SJSA1 (cell line): Measurements from ENCODE around the gene DGLUCY. TPM values are rescaled to one million over a fixed set of nuclear protein-coding genes. Genes with fewer than 3 reads are reported as not detected.
A peak's percentile ranks its signal among the peaks of the same experiment; 100 is the strongest.

Source experiments
- DNase-seq, 2 experiments: peaks; one replicate each; pipeline ENCODE4 v3.0.0-alpha.2; 2015 to 2020; ENCODE audit warnings: low spot score in 2 of 2, low read depth in 1 of 2
- H3K27ac ChIP-seq: fragments of 250-450 bp; sonication (Bioruptor Pico); 2 replicates; pipeline ENCODE4 v1.5.1; 2020; ENCODE audit warnings: mild to moderate bottlenecking, moderate library complexity
- H3K27me3 ChIP-seq: fragments of 250-450 bp; sonication (Bioruptor Pico); replicated peaks from 2 replicates; pipeline ENCODE4 v1.5.1; 2020; ENCODE audit warnings: mild to moderate bottlenecking, moderate library complexity
- H3K36me3 ChIP-seq: fragments of 250-450 bp; sonication (Bioruptor Pico); 2 replicates; pipeline ENCODE4 v1.5.1; 2020; ENCODE audit warnings: mild to moderate bottlenecking
- H3K4me1 ChIP-seq: fragments of 250-450 bp; sonication (Bioruptor Pico); replicated peaks from 2 replicates; pipeline ENCODE4 v1.6.1; 2021; ENCODE audit warnings: mild to moderate bottlenecking
- H3K4me3 ChIP-seq: fragments of 250-450 bp; sonication (Bioruptor Pico); 2 replicates; pipeline ENCODE4 v1.5.1; 2020; ENCODE audit warnings: mild to moderate bottlenecking
- H3K9me3 ChIP-seq: fragments of 250-450 bp; sonication (Bioruptor Pico); replicated peaks from 2 replicates; pipeline ENCODE4 v1.5.1; 2020; ENCODE audit warnings: mild to moderate bottlenecking
- total RNA-seq: library from RNA; depleted of rRNA; stranded (reverse); fragments of >200 nt; shearing (Covaris generic); gene quantifications from 2 replicates; pipeline ENCODE4 v1.2.3, GENCODE V29; 2014

DGLUCY gene
- total RNA-seq, 1 experiment from 2014 or later: 11.8 TPM

DNA sequence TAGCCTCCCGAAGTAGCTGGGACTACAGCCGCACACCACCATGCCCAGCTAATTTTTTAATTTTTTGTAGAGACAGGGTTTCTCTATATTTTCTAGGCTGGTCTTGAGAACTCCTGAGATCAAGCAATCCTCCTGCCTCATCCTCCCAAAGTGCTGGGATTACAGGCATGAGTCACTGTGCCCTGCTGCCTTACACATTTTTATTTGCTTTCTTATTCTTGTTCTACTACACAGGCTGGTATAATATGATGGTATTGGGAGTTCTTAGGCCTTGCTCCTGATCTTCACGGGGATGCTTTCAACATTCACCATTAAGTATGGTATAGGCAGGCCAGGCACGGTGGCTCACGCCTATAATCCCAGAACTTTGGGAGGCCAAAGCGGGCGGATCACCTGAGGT is 21.2 kb downstream of the DGLUCY start:
- no peaks in the 10 kb centered on the region for H3K9me3 ChIP-seq
- H3K4me1 ChIP-seq: no peaks in the 10 kb centered on the region
- H3K4me3 ChIP-seq: no peak overlapping the region
- no peak for DNase-seq
- H3K27me3 ChIP-seq: no peaks in the 10 kb centered on the region
- H3K27ac ChIP-seq: no peak overlapping the region
- 0 out of 2 replicates have a peak, but pooled peaks cover 2% of the 10 kb centered on the region for H3K36me3 ChIP-seq

DNA sequence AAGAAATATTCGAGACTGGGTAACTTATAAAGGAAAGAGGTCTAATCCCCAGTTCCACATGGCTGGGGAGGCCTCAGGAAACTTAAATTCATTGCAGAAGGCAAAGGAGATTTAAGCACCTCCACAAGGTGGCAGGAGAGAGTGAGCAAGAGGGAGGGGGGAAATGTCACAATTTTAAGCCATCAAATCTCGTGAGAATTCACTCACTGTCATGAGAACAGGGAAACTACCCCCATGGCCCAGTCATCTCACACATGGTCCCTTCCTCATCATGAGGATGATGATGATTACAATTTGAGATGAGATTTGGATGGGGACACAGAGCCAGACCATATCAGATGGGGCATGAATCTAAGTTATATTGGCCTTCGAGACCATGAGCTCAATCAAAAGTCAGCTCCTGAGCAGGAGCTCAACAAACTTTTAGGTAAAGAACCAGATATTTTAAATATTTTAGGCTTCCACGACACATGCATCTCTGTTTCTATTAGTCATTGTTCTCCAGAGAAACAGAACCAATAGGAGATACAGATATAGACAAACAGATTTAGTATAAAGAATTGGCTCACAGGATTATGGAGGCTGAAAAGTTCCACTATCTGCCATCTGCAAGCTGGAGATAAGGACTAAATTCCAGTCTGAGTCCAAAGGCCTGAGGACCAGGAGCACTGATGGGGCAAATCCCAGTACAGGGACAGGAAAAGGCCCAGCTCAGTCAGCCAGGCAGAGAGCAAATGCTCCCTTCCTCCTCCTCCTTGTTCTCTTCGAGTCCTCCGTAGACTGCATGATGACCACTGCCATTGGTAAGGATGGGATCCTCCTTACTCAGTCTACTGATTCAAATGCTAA is 24.9 kb downstream of the DGLUCY start:
- H3K4me1 ChIP-seq: no peaks in the 10 kb centered on the region
- no peak overlapping the region for H3K27ac ChIP-seq
- H3K9me3 ChIP-seq: no peaks in the 10 kb centered on the region
- DNase-seq: peak in 1 of 2 experiments; percentile 23
- no peak overlapping the region for H3K4me3 ChIP-seq
- H3K36me3 ChIP-seq: no peaks in the 10 kb centered on the region
- no peaks in the 10 kb centered on the region for H3K27me3 ChIP-seq

DNA sequence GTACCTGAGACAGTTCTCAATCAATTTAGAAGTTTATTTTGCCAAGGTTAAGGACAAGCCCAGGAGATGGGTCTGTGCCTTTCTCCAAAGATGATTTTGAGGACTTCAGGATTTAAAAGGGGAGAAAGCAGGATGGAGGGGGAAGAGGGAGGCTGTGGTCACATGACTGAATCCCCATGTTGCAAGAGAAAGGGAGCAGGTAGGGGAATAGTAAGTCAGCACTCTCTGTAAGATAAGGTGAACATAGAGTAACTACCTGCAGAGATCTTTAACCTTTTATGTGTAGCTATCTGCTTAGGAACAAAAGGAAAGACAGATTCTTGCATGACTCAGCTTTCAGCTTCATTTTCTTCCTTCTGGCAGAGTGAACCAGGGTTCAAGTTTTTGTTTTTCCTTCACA is 25.9 kb downstream of the DGLUCY start:
- Histone ChIP-seq H3K9me3 (no peaks in the 10 kb centered on the region), H3K27me3 (no peaks in the 10 kb centered on the region), H3K27ac (no peak overlapping the region), H3K4me3 (no peak overlapping the region), H3K36me3 (no peaks in the 10 kb centered on the region), H3K4me1 (peaks cover 3% of the 10 kb centered on the region; the same call in 1 of the 2 replicates)
- no peak for DNase-seq

DNA sequence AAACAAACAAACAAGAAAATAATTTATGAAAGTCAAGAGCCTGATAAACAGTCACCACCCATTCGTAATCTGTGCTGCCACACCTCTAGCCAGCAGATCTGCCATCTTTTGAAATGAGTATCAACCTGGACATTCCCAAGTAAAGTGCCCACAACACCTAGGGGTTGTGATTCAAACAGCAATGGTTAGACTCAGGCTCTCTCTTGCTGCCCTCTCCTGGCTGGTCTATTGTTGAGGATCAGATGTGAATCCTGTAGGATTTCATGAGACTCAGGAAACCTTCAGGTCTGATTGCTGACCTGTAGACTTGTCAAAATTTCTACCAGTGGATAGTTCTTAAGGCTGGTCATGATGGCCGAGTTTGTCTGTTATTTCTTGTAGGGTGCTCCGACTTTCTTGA is 26.8 kb downstream of the DGLUCY start:
- H3K4me1 ChIP-seq: peaks cover 3% of the 10 kb centered on the region; the same call in 1 of the 2 replicates
- no peak for DNase-seq
- H3K27ac ChIP-seq: no peak overlapping the region
- no peaks in the 10 kb centered on the region for H3K9me3 ChIP-seq
- H3K4me3 ChIP-seq: no peak overlapping the region
- H3K27me3 ChIP-seq: no peaks in the 10 kb centered on the region
- peaks cover 6% of the 10 kb centered on the region for H3K36me3 ChIP-seq

DNA sequence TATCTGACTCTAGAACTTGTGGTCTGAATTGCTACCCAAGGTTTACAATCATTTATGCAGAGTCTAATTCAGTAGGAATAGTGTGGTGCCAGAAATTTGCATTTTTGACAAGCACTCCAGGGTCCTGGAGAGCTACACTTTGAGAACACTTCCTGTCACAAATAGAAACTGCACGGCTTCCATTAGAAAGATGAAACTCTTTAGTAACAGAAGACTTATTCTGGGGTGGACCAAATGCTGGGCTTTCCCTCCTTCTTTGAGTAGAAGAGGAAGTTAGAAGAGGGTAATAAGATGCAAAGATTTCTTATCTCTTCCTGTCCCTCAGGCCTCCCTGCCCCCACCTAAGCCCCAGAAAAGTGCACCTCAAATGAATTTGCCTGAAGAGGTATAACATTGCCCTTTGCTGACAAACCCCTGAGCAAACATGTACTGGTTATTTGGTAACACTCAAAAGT is 28.4 kb downstream of the DGLUCY start:
- DNase-seq: no peak
- no peak overlapping the region for H3K27ac ChIP-seq
- no peaks in the 10 kb centered on the region for H3K27me3 ChIP-seq
- peaks cover 3% of the 10 kb centered on the region; the same call in 1 of the 2 replicates for H3K4me1 ChIP-seq
- H3K4me3 ChIP-seq: no peak overlapping the region
- H3K36me3 ChIP-seq: peaks cover 8% of the 10 kb centered on the region
- H3K9me3 ChIP-seq: no peaks in the 10 kb centered on the region

DNA sequence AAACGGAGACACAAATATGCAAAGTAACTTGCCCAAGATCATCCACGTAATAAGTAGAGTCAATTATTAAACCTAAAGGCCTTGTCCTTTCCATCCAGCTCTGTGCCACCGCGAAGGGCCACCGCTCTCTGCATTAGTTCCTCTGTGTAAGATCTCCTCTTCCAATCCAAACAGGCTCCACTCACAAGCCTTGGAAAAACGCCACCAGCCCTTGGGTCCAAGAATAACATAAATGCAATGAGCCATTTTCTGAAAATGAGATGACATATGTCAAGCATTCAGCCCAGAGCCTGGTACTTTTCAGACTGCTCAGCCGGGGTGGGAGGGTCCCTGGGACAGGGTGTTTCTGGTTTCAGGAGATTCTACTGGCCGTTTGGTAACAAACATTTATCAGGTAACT is 30.0 kb downstream of the DGLUCY start:
- H3K27ac ChIP-seq: no peak overlapping the region
- H3K4me3 ChIP-seq: no peak overlapping the region
- H3K4me1 ChIP-seq: peaks cover 3% of the 10 kb centered on the region; the same call in 1 of the 2 replicates
- H3K9me3 ChIP-seq: no peaks in the 10 kb centered on the region
- peaks cover 8% of the 10 kb centered on the region for H3K36me3 ChIP-seq
- no peak for DNase-seq
- no peaks in the 10 kb centered on the region for H3K27me3 ChIP-seq

DNA sequence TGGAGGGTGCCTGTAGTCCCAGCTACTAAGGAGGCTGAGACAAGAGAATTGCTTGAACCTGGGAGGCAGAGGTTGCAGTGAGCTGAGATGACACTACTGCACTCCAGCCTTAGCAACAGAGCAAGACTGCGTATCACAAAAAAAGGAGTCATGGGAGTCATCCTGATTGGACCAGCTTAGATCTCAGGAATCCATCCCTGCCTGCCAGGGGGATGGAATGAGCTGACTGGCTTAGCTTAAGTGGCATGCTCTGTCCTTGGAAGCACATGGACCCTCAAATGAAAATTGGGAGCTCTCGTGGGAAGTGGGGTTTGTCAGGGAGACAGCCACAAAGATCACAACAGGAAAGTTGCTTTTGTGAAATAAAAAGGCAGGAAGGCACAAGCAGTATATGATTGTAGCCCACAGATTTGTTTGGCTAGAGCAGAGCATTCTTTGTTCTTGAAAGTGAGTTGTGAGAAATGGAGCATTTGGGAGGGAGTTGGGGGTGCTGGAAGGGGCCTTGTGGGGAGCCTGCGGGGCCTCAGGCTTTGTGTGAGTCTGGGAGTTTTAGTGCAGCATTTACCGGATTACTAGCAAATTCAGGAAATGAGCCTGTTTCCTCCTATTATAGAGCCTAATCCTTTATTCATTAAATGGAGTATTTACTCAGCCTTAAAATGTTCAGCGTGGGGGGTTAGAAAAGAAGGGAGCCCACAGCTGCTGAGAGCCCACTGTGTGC is 30.7 kb downstream of the DGLUCY start:
- Histone ChIP-seq H3K27me3 (no peaks in the 10 kb centered on the region), H3K36me3 (peaks cover 8% of the 10 kb centered on the region), H3K4me1 (peaks cover 8% of the 10 kb centered on the region), H3K27ac (no peak overlapping the region), H3K9me3 (no peaks in the 10 kb centered on the region), H3K4me3 (no peak overlapping the region)
- no peak for DNase-seq

DNA sequence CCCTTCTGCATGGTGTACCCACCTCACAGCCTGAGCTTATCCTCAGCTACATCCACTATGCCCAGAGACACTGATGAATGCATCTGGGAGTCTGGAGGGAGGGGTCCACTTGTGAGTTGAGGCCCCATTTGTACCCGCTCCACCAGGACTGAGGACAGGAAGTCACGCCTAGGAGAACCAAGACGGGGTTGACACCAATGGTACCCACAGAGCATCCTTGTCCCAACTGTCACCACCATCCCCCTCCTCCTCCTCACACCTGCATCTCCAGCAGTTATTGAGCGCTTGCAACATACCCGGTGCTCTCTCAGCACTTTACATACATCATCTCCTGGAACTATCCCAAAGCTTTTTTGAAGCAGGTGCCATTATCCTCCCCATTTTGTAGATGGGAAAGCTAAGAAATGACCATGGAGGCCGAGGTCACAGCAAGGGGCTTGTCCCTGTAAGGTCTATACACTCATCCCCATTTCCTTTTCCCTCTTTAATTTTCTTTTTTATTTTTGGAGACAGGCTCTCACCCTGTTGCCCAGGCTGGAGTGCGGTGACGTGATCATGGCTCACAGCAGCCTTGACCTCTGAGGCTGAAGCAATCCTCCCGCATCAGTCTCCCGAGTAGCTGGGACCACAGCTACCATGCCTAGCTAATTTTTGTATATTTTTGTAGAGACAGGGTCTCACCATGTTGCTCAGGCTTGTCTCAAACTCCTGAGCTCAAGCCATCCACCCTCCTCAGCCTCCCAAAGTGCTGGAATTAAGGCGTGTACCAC is 31.7 kb downstream of the DGLUCY start:
- Histone ChIP-seq H3K4me3 (no peak overlapping the region), H3K9me3 (no peaks in the 10 kb centered on the region), H3K27me3 (no peaks in the 10 kb centered on the region), H3K4me1 (peaks cover 13% of the 10 kb centered on the region), H3K27ac (no peak overlapping the region), H3K36me3 (peaks cover 8% of the 10 kb centered on the region)
- DNase-seq: no peak

DNA sequence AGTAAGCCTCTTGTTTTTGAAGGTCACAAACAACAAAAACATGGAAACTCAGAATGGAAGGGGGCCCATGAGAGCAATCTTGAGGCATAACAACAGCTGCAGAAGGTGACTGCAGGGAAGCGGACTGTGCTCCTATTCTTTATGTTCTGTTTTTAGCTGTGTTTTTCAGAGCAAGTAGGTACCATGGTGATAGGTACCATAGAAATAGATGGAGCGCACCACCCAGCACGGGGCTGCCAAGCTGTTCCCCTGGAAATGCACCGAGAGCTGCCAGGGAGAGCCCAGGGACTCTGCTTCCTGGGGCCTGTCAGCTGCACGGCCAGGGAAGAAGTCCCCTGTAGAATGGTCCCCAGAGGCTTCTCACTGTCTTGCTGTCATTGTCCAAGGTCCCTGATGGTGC is 32.8 kb downstream of the DGLUCY start:
- Histone ChIP-seq H3K4me1 (peaks cover 13% of the 10 kb centered on the region), H3K36me3 (peaks cover 8% of the 10 kb centered on the region), H3K27me3 (no peaks in the 10 kb centered on the region), H3K27ac (no peak overlapping the region), H3K4me3 (no peak overlapping the region), H3K9me3 (no peaks in the 10 kb centered on the region)
- DNase-seq: no peak

DNA sequence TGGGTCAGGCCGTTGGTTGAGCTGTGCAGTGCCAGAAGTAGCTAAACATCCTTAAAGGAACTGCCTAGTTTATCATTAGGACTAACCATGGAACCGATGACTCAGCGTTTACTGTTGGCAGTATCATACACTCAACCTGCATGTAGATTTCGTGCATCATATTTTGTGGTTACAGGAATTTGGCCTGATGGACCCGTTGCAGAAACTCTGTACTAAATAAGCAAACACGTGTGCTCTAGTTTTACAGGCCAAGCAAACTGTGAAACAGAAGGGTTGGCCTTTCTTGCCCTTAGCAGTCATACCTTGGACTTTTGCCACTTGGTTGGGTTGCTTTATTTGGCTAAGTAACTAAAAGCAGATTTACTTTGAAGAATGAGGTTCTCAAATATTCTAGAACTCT is 35.6 kb downstream of the DGLUCY start:
- no peak overlapping the region for H3K27ac ChIP-seq
- no peak overlapping the region for H3K4me3 ChIP-seq
- H3K9me3 ChIP-seq: no peaks in the 10 kb centered on the region
- H3K4me1 ChIP-seq: peaks cover 16% of the 10 kb centered on the region
- peaks cover 8% of the 10 kb centered on the region for H3K36me3 ChIP-seq
- peak; percentile 69 to 74 for DNase-seq
- no peaks in the 10 kb centered on the region for H3K27me3 ChIP-seq

DNA sequence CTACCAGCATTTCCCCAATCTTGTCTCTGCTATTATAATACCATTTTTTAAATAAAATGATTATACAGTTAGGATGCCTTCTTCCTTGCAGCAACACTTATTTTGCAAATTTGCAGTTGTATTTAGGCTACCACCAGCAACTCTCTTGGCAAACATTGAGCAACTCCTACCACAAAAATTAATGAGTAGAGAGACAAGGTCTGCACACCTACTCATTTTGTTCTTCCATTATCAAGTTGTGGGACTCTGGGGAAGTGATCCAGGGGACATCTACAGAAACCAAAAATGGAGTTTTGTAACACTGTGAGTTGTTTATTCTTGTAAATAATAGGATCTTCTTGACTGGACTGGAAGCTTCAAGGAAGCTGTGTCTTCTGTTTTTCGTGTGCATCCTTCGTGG is 38.6 kb downstream of the DGLUCY start:
- Histone ChIP-seq H3K36me3 (no peaks in the 10 kb centered on the region), H3K4me3 (no peak overlapping the region), H3K27me3 (no peaks in the 10 kb centered on the region), H3K9me3 (no peaks in the 10 kb centered on the region), H3K27ac (no peak overlapping the region), H3K4me1 (peaks cover 23% of the 10 kb centered on the region)
- DNase-seq: no peak

DNA sequence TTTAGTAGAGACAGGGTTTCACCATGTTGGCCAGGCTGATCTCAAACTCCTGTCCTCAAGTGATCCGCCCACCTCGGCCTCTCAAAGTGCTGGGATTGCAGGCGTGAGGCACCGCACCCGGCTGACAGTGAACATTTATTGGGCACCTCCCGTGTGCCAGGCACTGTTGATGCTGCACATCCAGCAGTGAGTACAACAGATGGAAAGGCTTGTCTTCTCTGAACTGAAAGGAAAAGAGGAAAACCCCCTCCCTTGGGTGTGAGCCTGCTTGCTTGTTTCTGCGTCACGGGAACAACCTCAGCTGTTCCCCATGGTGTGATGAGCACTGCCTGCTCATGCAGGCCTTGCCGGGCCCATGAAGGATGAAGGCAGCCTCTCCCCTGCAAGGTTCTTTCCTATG is 39.5 kb downstream of the DGLUCY start:
- Histone ChIP-seq H3K9me3 (no peaks in the 10 kb centered on the region), H3K36me3 (no peaks in the 10 kb centered on the region), H3K4me3 (no peak overlapping the region), H3K27me3 (no peaks in the 10 kb centered on the region), H3K4me1 (peaks cover 23% of the 10 kb centered on the region), H3K27ac (no peak overlapping the region)
- DNase-seq: no peak

DNA sequence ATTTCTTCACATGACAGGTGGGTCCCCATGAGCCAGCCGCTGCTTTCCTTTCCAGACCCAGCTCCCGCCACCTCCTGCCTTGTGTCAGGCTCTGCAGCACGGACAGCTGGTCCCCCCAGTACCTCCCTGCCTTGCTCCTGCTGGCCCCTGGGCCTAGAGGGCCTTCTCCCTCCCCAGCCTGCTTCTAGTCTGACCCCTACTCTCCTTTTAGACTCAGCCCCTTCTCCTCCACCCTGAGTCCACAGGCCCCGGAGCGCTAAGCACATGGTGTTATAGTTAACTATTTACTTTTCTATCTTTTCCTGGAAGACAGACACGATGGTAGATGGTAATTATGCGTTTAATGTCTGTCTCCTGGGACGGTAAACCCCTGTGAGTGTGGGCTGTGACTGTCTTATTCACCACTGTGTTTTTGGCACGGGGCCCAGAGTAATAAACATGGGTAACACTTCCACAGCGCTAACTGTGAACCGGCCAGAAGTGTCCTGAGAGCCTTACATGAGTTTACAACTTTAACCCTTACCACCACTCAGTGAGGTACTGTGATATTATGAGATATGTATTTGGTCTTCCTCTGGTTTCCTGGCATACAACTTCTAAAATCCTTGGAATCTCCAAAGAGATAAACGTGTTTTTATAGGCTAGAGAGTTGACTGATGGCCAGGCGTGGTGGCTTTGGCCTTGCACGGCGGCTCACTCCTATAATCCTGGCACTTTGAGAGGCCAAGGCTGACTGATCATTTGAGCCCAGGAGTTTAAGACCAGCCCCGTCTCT is 41.2 kb downstream of the DGLUCY start:
- peak; percentile 23 to 67 for DNase-seq
- Histone ChIP-seq H3K36me3 (peaks cover 2% of the 10 kb centered on the region; the same call in 1 of the 2 replicates), H3K9me3 (no peaks in the 10 kb centered on the region), H3K4me3 (no peak overlapping the region), H3K27ac (no peak overlapping the region), H3K27me3 (no peaks in the 10 kb centered on the region), H3K4me1 (peaks cover 16% of the 10 kb centered on the region)
